OCI-M2 (cell line): ENCODE data around the gene PRKAB1.

Source experiments
- DNase-seq: peaks from one replicate; lab custom pipeline; 2025; ENCODE audit not compliant: unreplicated experiment; lab: John Stamatoyannopoulos, UW

PRKAB1 gene

DNA sequence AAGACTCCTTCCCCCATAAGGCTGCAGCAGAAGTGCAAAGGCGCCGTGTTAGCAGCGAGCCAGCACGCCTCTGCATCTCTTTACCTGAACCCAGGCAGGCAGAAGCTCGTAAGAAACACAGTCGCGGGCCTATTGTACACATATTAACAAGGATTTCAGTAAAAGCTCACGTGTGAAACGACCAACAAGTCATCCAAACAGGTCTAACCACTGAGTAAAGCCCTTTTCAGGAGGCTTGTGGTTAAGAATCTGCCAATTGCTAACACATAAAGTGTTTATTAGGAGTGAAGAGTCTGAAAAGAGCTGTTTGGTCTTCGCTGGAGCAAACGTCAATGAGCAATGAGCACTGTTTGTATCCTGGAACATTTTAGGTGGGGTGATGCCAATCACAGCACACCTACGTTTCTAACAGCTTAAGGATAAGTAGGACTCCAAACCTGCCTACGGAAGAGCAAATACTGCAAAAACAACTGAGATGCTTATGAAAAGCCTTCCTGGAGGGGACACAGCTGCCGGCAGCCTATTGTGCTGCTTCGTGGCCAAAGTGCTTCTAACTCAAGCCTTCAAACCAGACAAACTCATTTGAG, 43.1 kb downstream of the PRKAB1 start:
- DNase-seq, result no peak

- DNase-seq, result no peak
Measured at GRCh38 chr12:119711693-119712092, 43.8 kb downstream of the PRKAB1 start.

DNA sequence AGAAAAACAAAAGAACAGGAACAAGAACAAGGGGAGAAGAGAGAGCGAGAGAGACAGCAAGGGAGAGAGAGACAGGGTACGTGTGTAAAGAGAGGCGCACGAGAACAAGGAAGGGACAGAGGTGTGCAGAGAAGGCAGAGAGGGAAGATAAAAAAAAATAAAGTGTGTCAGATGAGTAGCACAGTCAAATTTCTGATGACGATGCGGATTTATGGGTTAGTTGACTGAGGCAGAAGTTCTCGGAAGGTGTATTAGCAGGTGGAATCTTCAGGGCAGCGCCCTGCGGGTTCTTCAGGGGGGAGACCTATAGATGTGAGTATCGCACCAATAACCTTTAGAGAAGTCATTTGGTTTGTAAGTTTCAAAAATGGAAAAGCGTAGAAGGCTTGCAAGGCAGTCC, 44.8 kb downstream of the PRKAB1 start:
- no peak for DNase-seq

GRCh38 chr12:119713551-119714031, 45.7 kb downstream of the PRKAB1 start:
- DNase-seq, result no peak

DNA sequence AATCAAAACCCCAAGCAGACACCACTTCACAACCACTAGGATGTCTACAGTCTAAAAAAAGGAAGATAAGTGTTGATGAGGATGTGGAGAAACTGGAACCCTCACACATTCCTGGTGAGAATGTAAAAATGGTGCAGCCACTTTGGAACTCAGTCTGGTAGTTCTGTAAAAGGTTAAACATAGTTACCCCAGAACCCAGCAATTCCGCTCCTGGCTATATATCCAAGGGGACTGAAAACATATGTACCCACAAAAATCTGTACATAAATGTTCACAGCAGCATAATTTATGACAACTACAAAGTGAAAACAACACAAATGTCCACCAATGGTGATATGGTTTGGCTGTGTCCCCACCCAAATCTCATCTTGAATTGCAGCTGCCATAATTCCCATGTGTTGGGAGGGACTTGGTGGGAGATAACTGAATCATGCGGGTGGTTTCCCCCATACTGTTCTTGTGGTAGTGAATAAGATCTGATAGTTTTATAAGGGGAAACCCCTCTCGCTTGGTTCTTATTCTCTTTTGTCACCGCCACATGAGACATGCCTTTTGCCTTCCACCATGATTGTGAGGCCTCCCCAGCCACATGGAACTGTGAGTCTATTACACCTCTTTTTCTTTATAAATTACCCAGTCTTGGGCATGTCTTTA, 46.8 kb downstream of the PRKAB1 start:
- DNase-seq, result no peak

- DNase-seq, result no peak
Measured at GRCh38 chr12:119715268-119715620, 47.3 kb downstream of the PRKAB1 start.

DNA sequence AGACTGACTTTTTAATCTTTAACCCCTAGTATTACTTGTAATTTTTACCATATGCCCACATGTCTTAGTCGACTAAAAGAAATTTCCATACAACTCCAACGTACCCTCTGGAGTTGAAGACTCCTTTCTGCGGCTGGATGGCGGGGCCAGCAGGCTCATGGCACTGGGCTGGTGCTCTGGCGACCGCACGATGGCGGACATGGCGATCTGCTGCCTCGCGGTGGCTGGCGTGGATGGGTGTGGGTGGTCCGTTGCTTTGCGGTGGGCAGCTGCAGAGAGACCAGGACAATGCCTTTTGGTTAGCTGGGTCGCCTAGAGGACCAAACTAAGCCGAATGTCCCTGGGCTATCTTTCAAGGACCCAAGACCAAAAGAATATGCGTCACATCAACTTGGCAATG, 50.2 kb downstream of the PRKAB1 start:
- no peak for DNase-seq

- DNase-seq, result no peak
Measured at GRCh38 chr12:119720349-119720748, 52.4 kb downstream of the PRKAB1 start.

DNA sequence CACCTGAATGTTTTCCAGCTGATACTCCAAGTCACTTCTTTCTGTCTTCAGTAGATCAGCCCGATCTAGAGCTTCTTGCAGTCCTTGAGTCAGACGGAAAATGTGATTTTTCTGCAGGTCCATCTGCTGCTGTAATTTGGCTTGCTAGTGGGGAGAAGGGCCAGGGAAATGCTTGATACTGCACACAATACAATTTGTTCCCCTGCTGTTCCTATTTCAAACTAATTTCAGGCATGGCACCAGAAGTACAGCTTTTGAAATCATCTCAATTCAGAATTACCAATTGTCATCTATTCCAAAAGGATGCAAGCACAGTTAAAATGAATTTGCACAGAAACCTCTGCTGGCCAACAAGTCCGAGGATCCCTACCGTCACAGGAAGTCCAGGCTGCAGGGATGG, 53.4 kb downstream of the PRKAB1 start:
- DNase-seq, result no peak

GRCh38 chr12:119725523-119725922, 57.6 kb downstream of the PRKAB1 start:
- DNase-seq, result no peak

DNA sequence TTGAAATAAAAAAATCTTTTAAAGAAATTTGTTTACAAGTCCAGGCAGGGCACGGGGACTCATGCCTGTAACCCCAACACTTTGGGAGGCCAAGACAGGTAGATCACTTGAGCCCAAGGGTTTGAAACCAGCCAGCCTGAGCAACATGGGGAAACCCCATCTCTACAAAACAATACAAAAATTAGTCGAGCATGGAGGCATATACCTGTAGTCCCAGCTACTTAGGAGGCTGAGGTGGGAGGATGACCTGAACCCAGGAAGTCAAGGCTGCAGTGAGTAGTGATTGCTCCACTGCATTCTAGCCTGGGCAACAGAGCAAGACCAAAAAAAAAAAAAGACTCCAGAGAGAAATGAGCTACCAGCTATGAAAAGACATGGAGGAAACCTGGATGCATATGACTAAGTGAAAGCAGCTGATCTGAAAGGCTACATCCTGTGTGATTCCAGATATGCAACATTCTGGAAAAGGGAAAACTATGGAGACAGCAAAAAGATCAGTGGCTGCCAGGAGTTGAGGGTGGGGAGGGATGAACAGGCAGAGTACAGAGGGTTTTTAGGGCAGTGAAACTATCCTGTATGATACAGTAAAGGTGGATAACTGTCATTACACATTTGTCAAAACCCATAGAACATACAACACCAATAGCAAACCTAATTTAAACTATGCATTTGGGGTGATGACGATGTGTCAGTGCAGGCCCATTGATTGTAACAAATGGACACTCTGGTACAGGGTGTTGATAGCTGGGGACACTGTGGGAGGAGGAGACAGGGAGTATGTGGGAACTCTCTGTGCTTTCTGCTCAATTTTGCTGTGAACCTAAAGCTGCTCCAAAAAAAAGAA, 59.9 kb downstream of the PRKAB1 start:
- DNase-seq, result no peak

DNA sequence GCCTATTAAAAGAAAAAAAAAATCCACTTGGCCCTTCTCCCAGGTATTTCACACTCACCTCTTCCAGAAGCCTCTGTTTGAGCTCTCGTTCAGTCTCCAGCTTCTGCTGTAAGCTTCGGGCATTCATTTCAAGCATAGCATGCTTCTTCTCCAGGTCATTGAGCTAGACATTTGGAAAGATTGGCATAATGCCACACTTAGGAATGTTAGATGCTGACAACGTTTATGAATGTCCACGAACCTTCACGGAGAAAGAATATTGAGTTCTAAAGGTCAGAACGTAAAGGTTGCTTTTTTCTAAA, 60.5 kb downstream of the PRKAB1 start:
- no peak for DNase-seq

DNA sequence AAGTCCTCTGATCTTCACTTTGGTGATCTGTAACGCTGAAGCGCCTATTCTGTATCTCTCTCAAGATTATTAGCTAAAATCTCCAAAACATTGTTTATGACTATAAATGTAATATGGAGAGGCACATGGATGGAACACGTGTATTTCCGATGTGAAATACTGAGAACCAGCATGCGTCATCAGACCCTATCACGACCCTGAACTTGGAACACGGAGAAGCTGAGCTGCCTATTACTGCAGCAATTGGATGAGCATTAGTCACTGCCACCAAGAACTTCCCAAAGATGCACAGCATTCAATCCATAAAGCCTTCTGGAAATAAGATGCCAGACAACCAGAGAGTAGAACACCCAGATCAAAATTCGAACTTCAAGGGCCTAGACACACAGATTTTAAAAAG, 61.9 kb downstream of the PRKAB1 start:
- DNase-seq, result no peak

DNA sequence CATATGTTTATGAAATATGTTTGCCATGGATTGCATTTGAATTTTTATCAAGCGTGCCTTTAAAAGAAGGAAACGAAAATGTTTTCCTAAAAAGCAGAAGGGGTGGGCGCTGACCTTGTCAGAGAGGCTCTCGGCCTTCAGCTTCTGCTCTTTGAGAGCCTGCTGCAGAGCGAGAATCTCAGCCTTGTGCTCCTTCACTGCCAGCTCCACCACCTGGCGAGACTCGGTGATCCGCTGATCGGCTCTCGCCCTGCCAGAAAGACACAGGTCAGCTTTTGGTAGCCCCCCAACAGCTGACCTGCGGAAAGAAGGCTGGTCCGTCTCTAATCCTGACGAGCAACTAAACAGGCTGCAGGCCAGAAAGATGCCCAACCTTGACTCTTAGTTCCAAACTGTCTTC, 62.4 kb downstream of the PRKAB1 start:
- DNase-seq, result no peak
